HEK293 (cell line): ENCODE data around the gene PPP2R3C.
"Not testable (repeated sequence)": the region's sequence is repeated elsewhere in the genome, so short reads cannot be mapped to it uniquely, and the experiment has no call there.

Experiments used
- CTCF ChIA-PET: fragments of 350-600 bp; formaldehyde crosslinking; extraction: SDS; loops from one replicate; lab custom pipeline; 2021; ENCODE audit warnings: antibody characterized with exemption; lab: Yijun Ruan, JAX
- POLR2A ChIA-PET: fragments of 300-600 bp; formaldehyde crosslinking; extraction: SDS; loops from one replicate; lab custom pipeline; 2020; ENCODE audit warnings: antibody characterized with exemption, inconsistent platforms; lab: Yijun Ruan, JAX
- H3K27ac ChIP-seq: fragments of 200-500 bp; sonication (Bioruptor generic); 2 replicates; pipeline ENCODE4 v1.5.1; 2014; ENCODE audit warnings: low read depth, low read length, control low read depth, inconsistent platforms; ENCODE audit errors: extremely low read depth
- H3K36me3 ChIP-seq, 2 experiments: fragments of 200-500 bp in 1 of 2; sonication (Bioruptor generic) in 1 of 2; 1 replicate in 1 of 2; 2 replicates in 1 of 2; pipeline ENCODE4 v1.5.1; 2014 to 2017; ENCODE audit warnings: inconsistent platforms in 2 of 2, low read length in 2 of 2; ENCODE audit not compliant: control insufficient read depth in 2 of 2, insufficient read depth in 1 of 2
- H3K4me1 ChIP-seq: fragments of 200-500 bp; sonication (Bioruptor generic); 2 replicates; pipeline ENCODE4 v1.5.1; 2014; ENCODE audit warnings: mild to moderate bottlenecking, low read length, inconsistent platforms; ENCODE audit not compliant: control insufficient read depth, insufficient read depth
- H3K4me3 ChIP-seq: 2 replicates; pipeline ENCODE4 v1.5.1; 2011; ENCODE audit warnings: low read depth, mild to moderate bottlenecking, control low read depth, low read length, moderate library complexity
- H3K9me3 ChIP-seq: fragments of 200-500 bp; sonication (Bioruptor generic); 2 replicates; pipeline ENCODE4 v1.5.1; 2014; ENCODE audit warnings: low read depth, low read length, inconsistent platforms; ENCODE audit not compliant: control insufficient read depth, insufficient read depth
- FEZF1 ChIP-seq: fragments of 450-650 bp; formaldehyde crosslinking; IDR thresholded peaks from 2 replicates; pipeline ENCODE4 v1.5.1; 2016; ENCODE audit warnings: missing biosample characterization, missing genetic modification characterization
- KLF1 ChIP-seq: fragments of 450-650 bp; formaldehyde crosslinking; IDR thresholded peaks from 2 replicates; pipeline ENCODE4 v1.5.1; 2016; ENCODE audit warnings: missing biosample characterization, missing genetic modification characterization
- MZF1 ChIP-seq: fragments of 450-650 bp; formaldehyde crosslinking; IDR thresholded peaks from 2 replicates; pipeline ENCODE4 v1.5.1; 2017; ENCODE audit warnings: missing biosample characterization, missing genetic modification characterization, borderline replicate concordance
- RBAK ChIP-seq: fragments of 450-650 bp; formaldehyde crosslinking; IDR thresholded peaks from 2 replicates; pipeline ENCODE4 v1.5.1; 2016; ENCODE audit warnings: missing biosample characterization, missing genetic modification characterization
- ZBTB26 ChIP-seq: fragments of 450-650 bp; formaldehyde crosslinking; optimal IDR thresholded peaks from 2 replicates; pipeline ENCODE3; 2016; ENCODE audit warnings: missing biosample characterization, mild to moderate bottlenecking, missing genetic modification characterization
- ZBTB8A ChIP-seq: fragments of 450-650 bp; formaldehyde crosslinking; IDR thresholded peaks from 2 replicates; pipeline ENCODE4 v1.5.1; 2016; ENCODE audit warnings: missing biosample characterization, missing genetic modification characterization
- ZNF146 ChIP-seq: fragments of 450-650 bp; formaldehyde crosslinking; IDR thresholded peaks from 2 replicates; pipeline ENCODE4 v1.5.1; 2016; ENCODE audit warnings: missing biosample characterization, missing genetic modification characterization
- ZNF157 ChIP-seq: fragments of 450-650 bp; formaldehyde crosslinking; IDR thresholded peaks from 2 replicates; pipeline ENCODE4 v1.5.1; 2016; ENCODE audit warnings: missing biosample characterization, missing genetic modification characterization
- ZNF2 ChIP-seq: fragments of 450-650 bp; formaldehyde crosslinking; IDR thresholded peaks from 2 replicates; pipeline ENCODE4 v1.5.1; 2016; ENCODE audit warnings: missing biosample characterization, missing genetic modification characterization
- ZNF211 ChIP-seq: fragments of 450-650 bp; formaldehyde crosslinking; IDR thresholded peaks from 2 replicates; pipeline ENCODE4 v1.5.1; 2016; ENCODE audit warnings: low read depth, missing biosample characterization, missing genetic modification characterization
- ZNF513 ChIP-seq: fragments of 450-650 bp; IDR thresholded peaks from 2 replicates; pipeline ENCODE4 v1.5.1; 2018; ENCODE audit warnings: missing biosample characterization, missing genetic modification characterization
- ZNF529 ChIP-seq: fragments of 450-650 bp; formaldehyde crosslinking; IDR thresholded peaks from 2 replicates; pipeline ENCODE4 v1.5.1; 2017; ENCODE audit warnings: missing genetic modification characterization, missing biosample characterization; ENCODE audit not compliant: insufficient replicate concordance
- ZNF555 ChIP-seq: fragments of 450-650 bp; formaldehyde crosslinking; conservative IDR thresholded peaks from 2 replicates; pipeline ENCODE4 v1.5.1; 2017; ENCODE audit warnings: missing biosample characterization, mild to moderate bottlenecking, missing genetic modification characterization, inconsistent platforms
- ZNF560 ChIP-seq: fragments of 450-650 bp; formaldehyde crosslinking; IDR thresholded peaks from 2 replicates; pipeline ENCODE4 v1.5.1; 2017; ENCODE audit warnings: missing biosample characterization, missing genetic modification characterization, borderline replicate concordance
- ZNF571 ChIP-seq: fragments of 450-650 bp; formaldehyde crosslinking; IDR thresholded peaks from 2 replicates; pipeline ENCODE4 v1.5.0; 2017; ENCODE audit warnings: missing biosample characterization, missing genetic modification characterization
- ZNF624 ChIP-seq: fragments of 450-650 bp; formaldehyde crosslinking; IDR thresholded peaks from 2 replicates; pipeline ENCODE4 v1.5.1; 2017; ENCODE audit warnings: missing biosample characterization, missing genetic modification characterization
- ZNF626 ChIP-seq: fragments of 450-650 bp; sonication (Bioruptor Pico); formaldehyde crosslinking; IDR thresholded peaks from 2 replicates; pipeline ENCODE4 v1.5.1; 2018; ENCODE audit warnings: missing biosample characterization, missing genetic modification characterization, inconsistent platforms
- ZNF670 ChIP-seq: fragments of 450-650 bp; formaldehyde crosslinking; IDR thresholded peaks from 2 replicates; pipeline ENCODE4 v1.5.1; 2016; ENCODE audit warnings: missing biosample characterization, missing genetic modification characterization, low read depth
- ZNF843 ChIP-seq: fragments of 450-650 bp; formaldehyde crosslinking; IDR thresholded peaks from 2 replicates; pipeline ENCODE4 v1.5.1; 2016; ENCODE audit warnings: missing biosample characterization, missing genetic modification characterization
- TF ChIP-seq, protein P1 (sequence below): sonication (generic); formaldehyde crosslinking; IDR thresholded peaks from 2 replicates; pipeline ENCODE4 v1.8.1; 2022; ENCODE audit warnings: mild to moderate bottlenecking, moderate library complexity, missing genetic modification reagents
- TF ChIP-seq, protein P2 (sequence below): fragments of 450-650 bp; formaldehyde crosslinking; IDR thresholded peaks from 2 replicates; pipeline ENCODE4 v1.5.1; 2016; ENCODE audit warnings: missing biosample characterization, missing genetic modification characterization

PPP2R3C gene

GRCh38 chr14:35068238-35069012 is 53.4 kb downstream of the PPP2R3C start (continued):
- no peak for TF ChIP-seq ZNF626

- H3K9me3 ChIP-seq, H3K36me3 ChIP-seq, CTCF ChIA-PET, H3K4me1 ChIP-seq, H3K27ac ChIP-seq, POLR2A ChIA-PET, H3K4me3 ChIP-seq: not testable (repeated sequence)
Observed at GRCh38 chr14:35065731-35066130, 56.1 kb downstream of the PPP2R3C start.

GRCh38 chr14:35061113-35061791 is 60.5 kb downstream of the PPP2R3C start:
- H3K4me3 ChIP-seq, CTCF ChIA-PET, H3K4me1 ChIP-seq, H3K9me3 ChIP-seq, H3K27ac ChIP-seq: not testable (repeated sequence)
- TF ChIP-seq KLF1 (tag by site-specific recombination): peak; percentile 55
- POLR2A ChIA-PET: interaction anchor here (0.6 to 1.3 kb wide), 5 partner anchors 9 to 186 kb away, joined by 3 to 4 read pairs (median 3); partner anchors contain the start of genes BAZ1A and FAM177A1
- H3K36me3 ChIP-seq: peaks cover 12 to 13% of the 10 kb centered on the region in 2 experiments

- Histone ChIP-seq H3K4me3 (no peak overlapping the region), H3K36me3 (peaks cover 8 to 13% of the 10 kb centered on the region in 2 experiments; a peak in 2 of 3 replicates), H3K9me3 (no peaks in the 10 kb centered on the region), H3K27ac (no peak overlapping the region), H3K4me1 (peaks cover 3% of the 10 kb centered on the region; the same call in 1 of the 2 replicates)
- ChIA-PET POLR2A (interaction anchor here (0.6 kb wide), 1 partner anchor 8 kb away, joined by 3 read pairs; no protein-coding TSS in a partner anchor), CTCF (no interaction called here)
- TF ChIP-seq, protein P1, sequence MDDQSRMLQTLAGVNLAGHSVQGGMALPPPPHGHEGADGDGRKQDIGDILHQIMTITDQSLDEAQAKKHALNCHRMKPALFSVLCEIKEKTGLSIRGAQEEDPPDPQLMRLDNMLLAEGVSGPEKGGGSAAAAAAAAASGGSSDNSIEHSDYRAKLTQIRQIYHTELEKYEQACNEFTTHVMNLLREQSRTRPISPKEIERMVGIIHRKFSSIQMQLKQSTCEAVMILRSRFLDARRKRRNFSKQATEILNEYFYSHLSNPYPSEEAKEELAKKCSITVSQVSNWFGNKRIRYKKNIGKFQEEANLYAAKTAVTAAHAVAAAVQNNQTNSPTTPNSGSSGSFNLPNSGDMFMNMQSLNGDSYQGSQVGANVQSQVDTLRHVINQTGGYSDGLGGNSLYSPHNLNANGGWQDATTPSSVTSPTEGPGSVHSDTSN: no peak
- TF ChIP-seq, protein P2, sequence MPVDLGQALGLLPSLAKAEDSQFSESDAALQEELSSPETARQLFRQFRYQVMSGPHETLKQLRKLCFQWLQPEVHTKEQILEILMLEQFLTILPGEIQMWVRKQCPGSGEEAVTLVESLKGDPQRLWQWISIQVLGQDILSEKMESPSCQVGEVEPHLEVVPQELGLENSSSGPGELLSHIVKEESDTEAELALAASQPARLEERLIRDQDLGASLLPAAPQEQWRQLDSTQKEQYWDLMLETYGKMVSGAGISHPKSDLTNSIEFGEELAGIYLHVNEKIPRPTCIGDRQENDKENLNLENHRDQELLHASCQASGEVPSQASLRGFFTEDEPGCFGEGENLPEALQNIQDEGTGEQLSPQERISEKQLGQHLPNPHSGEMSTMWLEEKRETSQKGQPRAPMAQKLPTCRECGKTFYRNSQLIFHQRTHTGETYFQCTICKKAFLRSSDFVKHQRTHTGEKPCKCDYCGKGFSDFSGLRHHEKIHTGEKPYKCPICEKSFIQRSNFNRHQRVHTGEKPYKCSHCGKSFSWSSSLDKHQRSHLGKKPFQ (tag by site-specific recombination): no peak
- TF ChIP-seq ZNF211 (tag by site-specific recombination): no peak
- no peak for TF ChIP-seq ZNF555 (tag by site-specific recombination)
- TF ChIP-seq ZNF670 (tag by site-specific recombination): no peak
- no peak for TF ChIP-seq MZF1 (tag by site-specific recombination)
- TF ChIP-seq ZNF571 (tag by site-specific recombination): no peak
- no peak for TF ChIP-seq ZNF2
- no peak for TF ChIP-seq ZNF624 (tag by site-specific recombination)
- TF ChIP-seq ZBTB26 (tag by site-specific recombination): no peak
- no peak for TF ChIP-seq ZNF843 (tag by site-specific recombination)
- TF ChIP-seq ZBTB8A (tag by site-specific recombination): no peak
- no peak for TF ChIP-seq ZNF146 (tag by site-specific recombination)
- TF ChIP-seq ZNF513 (tag by site-specific recombination): no peak
- TF ChIP-seq ZNF560 (tag by site-specific recombination): no peak
- no peak for TF ChIP-seq RBAK (tag by site-specific recombination)
- no peak for TF ChIP-seq ZNF529 (tag by site-specific recombination)
- no peak for TF ChIP-seq ZNF157 (tag by site-specific recombination)
- no peak for TF ChIP-seq FEZF1 (tag by site-specific recombination)
Observed at GRCh38 chr14:35052637-35053036, 69.2 kb downstream of the PPP2R3C start.
